Measurements from ENCODE around the gene CARMIL1. TPM values are rescaled to one million over a fixed set of nuclear protein-coding genes. Genes with fewer than 3 reads are reported as not detected.
"Not testable (repeated sequence)": the region's sequence is repeated elsewhere in the genome, so short reads cannot be mapped to it uniquely, and the experiment has no call there.

The CARMIL1 gene
- total RNA-seq, 2 donors from 2014 or later, result 28.7 to 31.6 TPM

DNA sequence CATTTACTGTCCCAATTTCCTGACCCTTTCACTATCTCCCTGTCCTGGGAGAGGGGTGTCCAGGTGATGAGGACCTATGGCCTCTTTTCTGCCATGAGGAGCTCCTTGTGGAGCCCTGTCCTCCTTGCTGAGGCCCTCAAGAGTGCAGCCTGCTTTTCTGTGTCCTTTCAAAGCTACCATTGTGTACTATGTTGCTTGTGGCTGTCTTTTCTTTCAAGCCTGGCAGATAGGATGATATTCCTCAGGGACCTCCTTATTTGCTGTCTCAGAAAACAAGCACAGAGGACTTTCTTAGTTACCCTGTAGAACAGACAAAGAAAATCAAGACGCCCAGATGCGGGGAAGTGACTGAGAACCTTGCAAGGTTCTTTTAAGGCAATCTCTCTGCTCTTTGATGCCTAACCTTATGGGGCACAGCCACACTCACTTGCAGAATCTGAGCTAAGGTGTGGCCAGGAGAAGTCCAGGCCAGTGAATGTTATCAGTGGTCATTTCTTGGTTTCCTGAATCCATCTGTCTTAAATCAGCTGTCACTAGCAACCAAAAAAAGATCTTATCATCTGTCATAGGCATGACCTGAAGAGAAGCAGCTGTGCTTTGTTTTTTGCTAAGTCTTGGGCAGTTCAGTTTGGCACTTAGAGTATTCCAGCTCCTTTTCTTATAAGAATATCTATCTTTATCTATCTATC, 17.2 kb downstream of the CARMIL1 start:
- no peaks in the 10 kb centered on the region for H3K9me3 Mint-ChIP-seq
- Histone ChIP-seq H3K4me3 (ENCODE audit: low read length) (no peak overlapping the region), H3K36me3 (ENCODE audit: control insufficient read depth, insufficient read depth, low read length) (no peaks in the 10 kb centered on the region), H3K9ac (ENCODE audit: extremely low read depth, low read length, poor library complexity, severe bottlenecking) (no peak overlapping the region), H3K27me3 (ENCODE audit: control insufficient read depth, insufficient read depth, low read length, poor library complexity, severe bottlenecking) (no peaks in the 10 kb centered on the region), H3K27ac (ENCODE audit: low read depth, low read length) (no peak overlapping the region), H3K4me1 (ENCODE audit: control insufficient read depth, insufficient read depth, low read length) (no peaks in the 10 kb centered on the region), H3K9me3 (ENCODE audit: control insufficient read depth, low read length) (no peaks in the 10 kb centered on the region)
- H3K4me3 Mint-ChIP-seq, result no peak overlapping the region
- H3K27ac Mint-ChIP-seq, result no peak overlapping the region
- no peaks in the 10 kb centered on the region for H3K36me3 Mint-ChIP-seq (ENCODE audit: low read depth)
- peaks cover 38% of the 10 kb centered on the region for H3K4me1 Mint-ChIP-seq
- no peak for DNase-seq
- TF ChIP-seq, protein P1, sequence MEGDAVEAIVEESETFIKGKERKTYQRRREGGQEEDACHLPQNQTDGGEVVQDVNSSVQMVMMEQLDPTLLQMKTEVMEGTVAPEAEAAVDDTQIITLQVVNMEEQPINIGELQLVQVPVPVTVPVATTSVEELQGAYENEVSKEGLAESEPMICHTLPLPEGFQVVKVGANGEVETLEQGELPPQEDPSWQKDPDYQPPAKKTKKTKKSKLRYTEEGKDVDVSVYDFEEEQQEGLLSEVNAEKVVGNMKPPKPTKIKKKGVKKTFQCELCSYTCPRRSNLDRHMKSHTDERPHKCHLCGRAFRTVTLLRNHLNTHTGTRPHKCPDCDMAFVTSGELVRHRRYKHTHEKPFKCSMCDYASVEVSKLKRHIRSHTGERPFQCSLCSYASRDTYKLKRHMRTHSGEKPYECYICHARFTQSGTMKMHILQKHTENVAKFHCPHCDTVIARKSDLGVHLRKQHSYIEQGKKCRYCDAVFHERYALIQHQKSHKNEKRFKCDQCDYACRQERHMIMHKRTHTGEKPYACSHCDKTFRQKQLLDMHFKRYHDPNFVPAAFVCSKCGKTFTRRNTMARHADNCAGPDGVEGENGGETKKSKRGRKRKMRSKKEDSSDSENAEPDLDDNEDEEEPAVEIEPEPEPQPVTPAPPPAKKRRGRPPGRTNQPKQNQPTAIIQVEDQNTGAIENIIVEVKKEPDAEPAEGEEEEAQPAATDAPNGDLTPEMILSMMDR (conservative IDR thresholded peaks at IDR 0.05), result no peak
- 93 to 100% methylated on average over 2 of the region's 2 CpGs for WGBS, 2 experiments (ENCODE audit: insufficient coverage in 1 of 2, insufficient read length in 1 of 2)
- no peaks in the 10 kb centered on the region for H3K27me3 Mint-ChIP-seq (ENCODE audit: insufficient read depth)

- Mint-ChIP-seq H3K4me3 (no peak overlapping the region), H3K36me3 (ENCODE audit: low read depth) (no peaks in the 10 kb centered on the region), H3K9me3 (no peaks in the 10 kb centered on the region), H3K27ac (no peak overlapping the region), H3K27me3 (ENCODE audit: insufficient read depth) (no peaks in the 10 kb centered on the region), H3K4me1 (peaks cover 40% of the 10 kb centered on the region)
- Histone ChIP-seq H3K9ac (ENCODE audit: extremely low read depth, low read length, poor library complexity, severe bottlenecking) (no peak overlapping the region), H3K9me3 (ENCODE audit: control insufficient read depth, low read length) (no peaks in the 10 kb centered on the region), H3K27ac (ENCODE audit: low read depth, low read length) (no peak overlapping the region), H3K27me3 (ENCODE audit: control insufficient read depth, insufficient read depth, low read length, poor library complexity, severe bottlenecking) (no peaks in the 10 kb centered on the region), H3K36me3 (ENCODE audit: control insufficient read depth, insufficient read depth, low read length) (no peaks in the 10 kb centered on the region), H3K4me1 (ENCODE audit: control insufficient read depth, insufficient read depth, low read length) (no peaks in the 10 kb centered on the region), H3K4me3 (ENCODE audit: low read length) (no peak overlapping the region)
- no peak for DNase-seq
- TF ChIP-seq, protein P1 (conservative IDR thresholded peaks at IDR 0.05), result no peak
- 88 to 100% methylated on average over 1 to 2 of the region's 2 CpGs for WGBS, 2 experiments (ENCODE audit: insufficient coverage in 1 of 2, insufficient read length in 1 of 2)
These were observed 17.9 kb downstream of the CARMIL1 start for GRCh38 chr6:25297039-25297441.

GRCh38 chr6:25297823-25298522, 18.8 kb downstream of the CARMIL1 start:
- no peaks in the 10 kb centered on the region for H3K27me3 Mint-ChIP-seq (ENCODE audit: insufficient read depth)
- peaks cover 43% of the 10 kb centered on the region for H3K4me1 Mint-ChIP-seq
- Histone ChIP-seq H3K27ac (ENCODE audit: low read depth, low read length) (no peak overlapping the region), H3K4me3 (ENCODE audit: low read length) (no peak overlapping the region), H3K9me3 (ENCODE audit: control insufficient read depth, low read length) (no peaks in the 10 kb centered on the region), H3K36me3 (ENCODE audit: control insufficient read depth, insufficient read depth, low read length) (no peaks in the 10 kb centered on the region), H3K9ac (ENCODE audit: extremely low read depth, low read length, poor library complexity, severe bottlenecking) (no peak overlapping the region), H3K4me1 (ENCODE audit: control insufficient read depth, insufficient read depth, low read length) (no peaks in the 10 kb centered on the region), H3K27me3 (ENCODE audit: control insufficient read depth, insufficient read depth, low read length, poor library complexity, severe bottlenecking) (no peaks in the 10 kb centered on the region)
- no peaks in the 10 kb centered on the region for H3K36me3 Mint-ChIP-seq (ENCODE audit: low read depth)
- WGBS, 2 experiments (ENCODE audit: insufficient coverage in 1 of 2, insufficient read length in 1 of 2), result 96 to 100% methylated on average over 1 to 3 of the region's 3 CpGs
- no peaks in the 10 kb centered on the region for H3K9me3 Mint-ChIP-seq
- TF ChIP-seq, protein P1 (conservative IDR thresholded peaks at IDR 0.05), result no peak
- H3K27ac Mint-ChIP-seq, result no peak overlapping the region
- no peak for DNase-seq
- no peak overlapping the region for H3K4me3 Mint-ChIP-seq

DNA sequence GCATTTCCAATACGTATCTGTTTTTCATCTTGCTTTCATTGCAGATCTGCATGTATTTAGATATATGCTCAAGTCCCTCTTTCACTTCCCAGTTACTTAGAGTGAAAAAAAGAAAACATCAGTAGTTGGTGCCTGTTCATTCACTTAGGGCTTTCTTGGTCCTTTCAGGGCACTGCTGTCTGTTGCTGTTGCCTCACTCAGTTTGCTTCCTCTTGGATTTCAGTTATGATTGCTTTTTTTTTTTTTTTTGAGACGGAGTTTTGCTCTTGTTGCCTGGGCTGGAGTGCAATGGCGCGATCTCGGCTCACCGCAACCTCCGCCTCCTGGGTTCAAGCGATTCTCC, 19.3 kb downstream of the CARMIL1 start:
- H3K27me3 Mint-ChIP-seq (ENCODE audit: insufficient read depth); H3K9me3 ChIP-seq (ENCODE audit: control insufficient read depth, low read length); H3K27me3 ChIP-seq (ENCODE audit: control insufficient read depth, insufficient read depth, low read length, poor library complexity, severe bottlenecking); H3K27ac ChIP-seq (ENCODE audit: low read depth, low read length); H3K4me3 ChIP-seq (ENCODE audit: low read length); H3K27ac Mint-ChIP-seq; H3K4me3 Mint-ChIP-seq; H3K36me3 ChIP-seq (ENCODE audit: control insufficient read depth, insufficient read depth, low read length); H3K4me1 ChIP-seq (ENCODE audit: control insufficient read depth, insufficient read depth, low read length); H3K9me3 Mint-ChIP-seq; H3K9ac ChIP-seq (ENCODE audit: extremely low read depth, low read length, poor library complexity, severe bottlenecking); H3K36me3 Mint-ChIP-seq (ENCODE audit: low read depth); DNase-seq: not testable (repeated sequence)
- 92 to 93% methylated on average over 2 to 8 of the region's 8 CpGs for WGBS, 2 experiments (ENCODE audit: insufficient coverage in 1 of 2, insufficient read length in 1 of 2)
- H3K4me1 Mint-ChIP-seq, result peaks cover 48% of the 10 kb centered on the region

Data from endodermal cell (in vitro differentiated cells).